AML-193 (cell line): Measurements from ENCODE around the gene UBXN2A.
"Not testable (repeated sequence)": the region's sequence is repeated elsewhere in the genome, so short reads cannot be mapped to it uniquely, and the experiment has no call there.

Experiments
- DNase-seq, 2 experiments: peaks; one replicate each; lab custom pipeline; 2025; lab: John Stamatoyannopoulos, UW

The UBXN2A gene

DNA sequence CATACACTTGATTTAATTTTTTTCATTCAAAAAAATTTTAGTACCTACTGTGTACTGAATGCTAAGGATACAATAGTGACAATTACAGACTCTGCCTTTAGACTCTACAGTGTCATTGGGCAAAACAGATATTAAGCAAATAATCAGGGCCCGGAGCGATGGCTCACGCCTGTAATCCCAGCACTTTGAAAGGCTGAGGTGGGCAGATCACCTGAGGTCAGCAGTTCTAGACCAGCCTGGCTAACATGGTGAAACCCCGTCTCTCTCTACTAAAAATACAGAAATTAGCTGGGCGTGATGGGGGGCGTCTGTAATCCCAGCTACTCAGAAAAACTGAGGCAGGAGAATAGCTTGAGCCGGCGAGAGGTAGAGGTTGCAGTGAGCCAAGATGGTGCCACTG lies 1.4 kb downstream of the UBXN2A start:
- no peak for DNase-seq

DNA sequence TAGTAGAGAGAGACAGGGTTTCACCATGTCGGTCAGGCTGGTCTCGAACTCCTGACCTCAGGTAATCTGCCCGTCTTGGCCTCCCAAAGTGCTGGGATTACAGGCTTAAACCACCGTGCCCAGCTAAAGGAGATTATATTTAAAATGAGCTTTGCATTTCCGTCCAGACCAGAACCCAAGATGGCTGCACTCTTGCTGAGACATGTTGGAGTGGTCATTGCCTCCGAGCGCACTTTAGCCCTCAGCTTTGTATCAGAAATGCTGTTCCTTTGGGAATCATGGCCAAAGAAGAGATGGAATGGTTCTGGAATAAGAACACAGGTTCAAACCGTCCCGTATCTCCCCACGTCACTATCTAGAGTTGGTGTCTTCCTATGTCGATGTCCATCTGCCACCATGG lies 3.4 kb downstream of the UBXN2A start:
- no peak for DNase-seq

DNA sequence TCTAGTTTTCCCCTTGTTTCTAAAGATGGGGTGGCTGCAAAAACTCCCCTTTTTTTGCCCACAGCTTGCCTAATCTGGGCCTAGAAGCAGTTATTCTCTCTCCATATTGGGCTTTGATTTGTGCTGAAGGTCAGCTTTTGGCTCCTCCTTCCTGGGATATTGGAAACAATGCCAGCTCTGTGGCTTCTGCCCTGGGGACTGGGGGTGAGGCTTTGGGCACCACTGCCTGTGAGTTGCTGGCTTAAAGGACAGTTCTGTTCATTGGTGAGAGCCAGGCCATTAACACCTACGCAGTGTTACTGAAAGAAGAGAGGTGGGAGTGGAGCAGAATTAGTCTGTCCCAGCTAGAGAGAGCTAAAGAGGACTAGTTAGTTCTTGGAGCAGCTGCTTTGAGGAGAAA lies 4.3 kb downstream of the UBXN2A start:
- no peak for DNase-seq

DNA sequence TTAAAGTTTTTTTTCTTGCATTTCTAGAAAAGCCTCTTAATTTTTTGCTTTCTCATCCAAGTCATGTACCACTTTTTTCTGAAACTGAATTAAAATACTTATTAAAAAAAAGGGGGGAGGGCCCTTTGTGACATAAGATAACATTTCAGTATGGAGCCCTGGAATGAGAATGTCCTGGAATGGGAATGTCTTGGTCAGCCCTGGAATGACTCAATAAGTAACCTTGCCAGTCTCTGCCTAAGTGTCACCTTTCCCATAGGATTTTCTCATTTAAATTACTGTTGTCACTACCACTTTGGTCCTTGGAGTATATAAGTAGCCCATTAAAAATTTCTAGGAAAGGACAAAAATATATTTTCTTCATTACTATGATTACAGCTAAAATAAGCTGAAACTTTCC lies 4.7 kb downstream of the UBXN2A start:
- no peak for DNase-seq

DNA sequence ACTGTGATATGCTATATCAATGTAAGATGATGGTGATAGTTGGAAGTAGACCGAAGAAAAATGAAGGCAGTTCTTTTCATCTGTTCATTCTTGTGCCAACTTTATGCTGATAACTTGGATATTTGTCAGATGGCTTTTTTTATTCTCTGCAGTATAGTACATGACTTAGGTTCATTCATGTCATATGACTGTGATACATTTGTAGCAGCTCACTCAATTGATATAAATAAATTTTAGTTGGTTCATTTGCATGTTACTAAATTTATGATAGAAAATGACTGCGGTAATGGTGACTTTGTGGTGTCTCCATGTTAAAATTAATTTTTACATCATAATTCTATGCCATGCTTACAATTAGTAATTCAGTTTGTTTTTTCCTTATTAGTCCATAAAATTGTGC lies 7.1 kb downstream of the UBXN2A start:
- DNase-seq: no peak

DNA sequence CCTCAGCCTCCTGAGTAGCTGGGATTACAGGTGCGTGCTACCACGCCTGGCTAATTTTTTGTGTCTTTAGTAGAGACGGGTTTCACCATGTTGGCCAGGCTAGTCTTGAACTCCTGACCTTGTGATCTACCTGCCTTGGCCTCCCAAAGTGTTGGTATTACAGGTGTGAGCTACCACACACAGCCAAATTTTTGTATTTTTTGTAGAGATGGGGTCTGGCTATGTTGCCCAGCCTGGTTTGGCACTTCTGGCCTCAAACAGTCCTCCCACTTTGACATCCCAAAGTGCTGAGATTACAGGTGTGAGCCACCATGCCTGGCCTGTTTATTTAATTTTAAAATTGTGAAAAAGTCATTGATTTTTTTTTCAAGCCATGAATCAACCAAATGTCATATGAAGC lies 12.3 kb downstream of the UBXN2A start:
- not testable (repeated sequence) for DNase-seq

DNA sequence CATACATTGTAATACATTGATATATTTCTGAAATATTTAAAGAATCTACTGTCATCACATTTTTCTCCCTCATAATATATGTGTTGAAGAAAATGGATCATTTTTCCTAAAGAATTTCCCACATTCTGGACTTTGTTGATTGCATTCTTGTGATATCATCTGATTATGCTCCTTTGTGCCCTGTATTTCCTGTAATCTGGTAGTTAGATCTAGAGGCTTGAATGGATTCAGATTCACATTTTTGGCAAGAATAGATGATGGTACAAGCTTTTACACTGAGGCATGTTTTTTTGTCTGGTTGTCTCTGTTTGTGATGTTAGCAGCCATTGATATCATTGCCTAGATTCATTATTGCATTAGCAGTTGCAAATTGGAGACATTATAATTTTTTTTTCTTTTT lies 13.4 kb downstream of the UBXN2A start:
- DNase-seq: no peak

DNA sequence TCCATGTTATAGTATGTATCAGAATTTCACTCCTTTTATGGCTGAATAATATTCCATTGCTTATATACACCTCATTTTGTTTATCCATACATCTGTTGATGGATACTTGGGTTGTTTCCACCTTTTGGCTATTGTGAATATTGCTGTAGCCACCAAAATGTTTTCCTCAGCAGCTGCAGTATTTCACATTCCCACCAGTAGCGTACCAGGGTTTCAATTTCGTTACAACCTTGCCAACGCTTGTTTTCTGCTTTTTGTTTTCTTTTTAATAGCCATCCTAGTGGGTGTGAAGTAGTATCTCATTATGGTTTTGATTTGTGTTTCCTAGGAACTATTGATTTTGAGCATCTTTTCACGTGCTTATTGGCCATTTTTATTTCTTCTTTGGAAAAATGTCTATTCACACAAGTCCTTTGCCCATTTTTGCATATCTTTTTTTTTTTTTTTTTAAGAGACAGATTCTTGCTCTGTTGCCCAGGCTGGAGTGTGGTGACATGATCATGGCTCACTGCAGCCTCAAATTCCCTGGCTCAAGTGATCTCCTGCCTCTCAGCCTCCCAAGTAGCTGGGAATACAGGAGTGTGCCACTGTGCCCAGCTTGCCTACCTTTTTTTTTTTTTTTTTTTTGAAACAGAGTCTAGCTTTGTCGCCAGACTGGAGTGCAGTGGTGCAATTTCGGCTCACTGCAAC lies 14.2 kb downstream of the UBXN2A start:
- DNase-seq: no peak

DNA sequence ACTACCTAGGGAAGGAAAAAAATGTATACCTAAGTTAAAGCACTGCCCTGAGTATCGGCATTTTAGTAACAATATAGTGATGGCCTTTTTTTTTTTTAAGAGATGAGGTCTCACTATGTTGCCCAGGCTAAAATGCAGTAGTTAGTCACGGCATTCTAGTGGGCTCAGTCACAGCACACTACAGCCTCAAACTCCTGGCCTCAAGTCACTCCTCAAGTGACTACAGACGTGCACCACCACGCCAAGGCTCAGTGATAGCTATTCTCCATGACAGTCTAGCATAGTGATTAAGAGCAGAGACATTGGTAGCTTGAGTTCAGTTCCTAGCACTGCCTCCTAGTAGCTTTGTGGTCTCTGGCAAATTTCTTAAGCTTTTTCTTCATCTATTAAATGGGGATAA lies 27.6 kb downstream of the UBXN2A start:
- no peak for DNase-seq

DNA sequence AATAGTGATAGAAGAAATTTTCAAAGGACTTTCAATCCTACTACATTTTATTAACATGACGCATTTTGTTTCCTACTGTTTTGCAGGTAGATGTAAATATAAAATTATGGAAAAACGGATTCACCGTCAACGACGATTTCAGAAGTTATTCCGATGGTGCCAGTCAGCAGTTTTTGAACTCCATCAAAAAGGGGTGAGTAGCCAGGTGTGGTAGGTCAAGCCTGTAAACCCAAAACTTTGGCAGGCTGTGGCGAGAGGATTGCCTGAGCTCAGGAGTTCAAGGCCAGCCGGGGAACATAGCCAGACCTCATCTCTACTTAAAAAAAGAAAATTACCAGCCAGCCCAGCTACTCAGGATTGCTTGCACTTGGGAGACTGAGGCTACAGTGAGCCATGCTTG lies 36.6 kb downstream of the UBXN2A start:
- no peak for DNase-seq

DNA sequence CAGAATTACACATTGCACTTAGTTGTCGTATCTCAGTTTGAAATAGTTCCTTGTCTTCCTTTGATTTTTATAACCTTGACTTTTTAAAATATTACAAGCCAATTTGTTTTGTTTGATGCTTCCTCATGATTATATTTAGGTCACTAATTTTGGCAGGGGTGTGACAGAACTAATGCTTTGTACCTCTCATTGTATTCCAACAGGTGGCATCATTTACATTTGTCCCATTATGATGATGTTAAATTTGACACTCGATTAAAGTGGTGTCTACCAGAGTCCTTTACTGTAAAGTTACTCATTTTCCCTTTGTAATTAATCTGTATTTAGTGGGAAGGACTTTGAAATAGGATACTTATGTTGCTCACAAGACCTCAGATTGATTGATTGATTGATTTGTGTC lies 48.1 kb downstream of the UBXN2A start:
- peak; percentile 36 to 56 for DNase-seq

DNA sequence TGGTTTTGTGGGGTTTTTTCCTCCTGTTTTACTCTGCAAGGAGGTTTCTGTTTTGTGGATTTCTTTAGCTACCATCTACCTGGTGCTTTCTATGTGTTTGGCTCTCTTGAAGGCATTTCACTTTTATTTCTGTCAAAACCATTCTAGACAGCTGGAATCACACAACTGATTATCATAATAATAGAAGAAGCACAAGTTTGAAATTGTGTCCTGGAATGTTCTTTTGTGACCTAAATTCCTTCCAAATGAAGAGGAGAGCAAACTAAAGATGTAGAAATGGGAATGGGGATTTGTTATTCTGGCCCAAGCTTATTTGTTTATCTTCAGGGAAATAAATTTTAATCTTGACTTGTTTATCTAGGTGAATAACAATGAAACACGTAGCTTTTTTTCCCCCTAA lies 52.7 kb downstream of the UBXN2A start:
- no peak for DNase-seq

DNA sequence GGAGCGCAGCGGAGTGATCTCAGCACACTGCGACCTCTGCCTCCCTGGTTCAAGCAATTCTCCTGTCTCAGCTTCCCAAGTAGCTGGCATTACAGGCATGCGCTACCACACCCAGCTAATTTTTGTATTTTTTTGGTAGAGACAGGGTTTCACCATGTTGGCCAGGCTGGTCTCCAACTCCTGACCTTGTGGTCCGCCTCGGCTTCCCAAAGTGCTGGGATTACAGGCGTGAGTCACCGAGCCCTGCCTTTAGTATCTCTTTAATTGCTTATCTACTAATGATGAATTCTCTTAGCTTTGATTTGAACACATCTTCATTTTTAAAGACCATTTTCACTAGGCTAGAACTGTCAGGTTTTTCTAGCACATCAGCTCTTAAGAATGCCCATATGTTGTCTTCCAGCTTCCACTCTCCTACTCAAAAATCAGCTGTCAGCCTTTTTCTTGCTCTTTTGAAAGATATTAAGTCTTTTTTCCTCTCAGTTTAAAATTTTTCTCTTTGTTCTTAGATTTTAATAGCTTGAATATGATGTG lies 53.5 kb downstream of the UBXN2A start:
- no peak for DNase-seq

DNA sequence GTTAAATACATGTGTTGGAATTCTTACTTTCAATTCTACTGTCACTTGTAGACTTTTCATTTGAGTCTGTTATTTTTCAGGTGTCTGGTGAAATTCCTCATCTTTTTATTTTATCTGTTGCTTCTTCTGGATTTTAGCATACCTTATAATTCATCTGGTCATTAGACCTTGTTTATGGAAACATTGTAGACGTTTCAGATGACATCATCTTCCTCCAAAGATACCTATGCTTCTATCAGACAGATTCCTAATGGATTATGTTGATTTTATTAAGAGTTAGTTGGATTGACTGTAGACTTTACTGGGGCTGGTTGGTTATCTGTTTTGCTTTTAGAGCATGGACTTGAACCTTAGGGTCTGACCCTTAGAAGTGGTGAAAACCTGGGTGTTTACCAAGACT lies 54.3 kb downstream of the UBXN2A start:
- DNase-seq: no peak

DNA sequence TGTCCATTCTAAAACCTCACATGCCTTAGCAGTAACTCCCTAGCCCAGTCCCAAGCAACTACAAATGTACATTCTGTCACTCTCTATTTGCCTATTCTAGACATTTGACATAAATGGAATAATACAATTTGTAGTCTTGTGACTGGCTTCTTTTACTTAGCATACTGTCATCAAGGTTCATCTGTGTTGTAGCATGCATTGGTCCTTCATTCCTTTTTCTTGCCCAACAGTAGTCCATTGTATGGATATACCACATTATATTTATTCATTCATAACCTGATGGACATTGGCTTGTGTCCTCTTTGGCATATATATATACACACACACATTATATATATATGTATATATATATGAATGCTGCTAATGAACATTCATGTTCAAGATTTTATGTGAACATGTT lies 67.4 kb downstream of the UBXN2A start:
- no peak for DNase-seq

DNA sequence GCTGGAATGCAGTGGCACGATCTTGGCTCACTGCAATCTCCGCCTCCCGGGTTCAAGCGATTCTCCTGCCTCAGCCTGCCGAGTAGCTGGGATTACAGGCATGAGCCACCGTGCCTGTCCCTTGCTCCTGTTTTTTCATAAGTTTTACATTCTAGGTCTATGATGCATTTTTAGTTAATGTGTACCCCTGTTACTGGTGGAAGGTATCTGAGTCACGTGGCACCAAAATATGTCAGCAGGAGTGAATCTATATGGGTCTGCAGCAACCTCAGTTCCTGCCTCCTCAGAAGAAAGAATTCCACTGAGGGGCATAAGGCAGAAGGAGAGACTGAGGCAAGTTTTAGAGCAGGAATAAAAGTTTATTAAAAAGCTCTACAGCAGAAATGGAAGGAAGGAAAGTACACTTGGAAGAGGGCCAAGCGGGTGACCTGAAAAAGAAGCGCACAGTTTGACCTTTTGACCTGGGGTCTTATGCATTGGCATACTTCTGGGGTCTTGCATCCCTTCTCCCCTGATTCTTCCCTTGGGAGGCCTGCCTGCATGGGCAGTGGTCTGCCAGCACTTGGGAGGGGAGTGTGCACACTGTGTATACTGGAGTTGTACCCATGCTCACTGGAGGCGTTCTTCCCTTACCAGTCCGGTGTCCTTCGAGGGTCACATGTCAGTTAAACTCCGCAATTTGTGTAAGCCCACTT lies 68.6 kb downstream of the UBXN2A start:
- DNase-seq: no peak

DNA sequence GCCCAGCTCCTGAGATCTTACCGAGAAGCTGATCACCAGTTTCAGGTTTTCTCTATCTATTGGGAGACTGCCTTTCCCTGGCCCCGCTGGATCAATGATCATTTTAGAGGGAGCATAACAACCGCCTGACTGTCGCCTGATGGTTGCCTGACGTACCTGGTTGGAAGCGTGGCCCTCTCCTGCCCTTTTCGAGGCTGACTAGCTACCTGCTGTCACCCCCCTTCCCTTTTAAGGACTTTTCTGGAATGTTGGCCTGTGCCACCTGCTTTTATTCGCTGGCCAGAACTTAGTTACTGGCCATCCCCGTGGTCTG lies 69.1 kb downstream of the UBXN2A start:
- DNase-seq: no peak

DNA sequence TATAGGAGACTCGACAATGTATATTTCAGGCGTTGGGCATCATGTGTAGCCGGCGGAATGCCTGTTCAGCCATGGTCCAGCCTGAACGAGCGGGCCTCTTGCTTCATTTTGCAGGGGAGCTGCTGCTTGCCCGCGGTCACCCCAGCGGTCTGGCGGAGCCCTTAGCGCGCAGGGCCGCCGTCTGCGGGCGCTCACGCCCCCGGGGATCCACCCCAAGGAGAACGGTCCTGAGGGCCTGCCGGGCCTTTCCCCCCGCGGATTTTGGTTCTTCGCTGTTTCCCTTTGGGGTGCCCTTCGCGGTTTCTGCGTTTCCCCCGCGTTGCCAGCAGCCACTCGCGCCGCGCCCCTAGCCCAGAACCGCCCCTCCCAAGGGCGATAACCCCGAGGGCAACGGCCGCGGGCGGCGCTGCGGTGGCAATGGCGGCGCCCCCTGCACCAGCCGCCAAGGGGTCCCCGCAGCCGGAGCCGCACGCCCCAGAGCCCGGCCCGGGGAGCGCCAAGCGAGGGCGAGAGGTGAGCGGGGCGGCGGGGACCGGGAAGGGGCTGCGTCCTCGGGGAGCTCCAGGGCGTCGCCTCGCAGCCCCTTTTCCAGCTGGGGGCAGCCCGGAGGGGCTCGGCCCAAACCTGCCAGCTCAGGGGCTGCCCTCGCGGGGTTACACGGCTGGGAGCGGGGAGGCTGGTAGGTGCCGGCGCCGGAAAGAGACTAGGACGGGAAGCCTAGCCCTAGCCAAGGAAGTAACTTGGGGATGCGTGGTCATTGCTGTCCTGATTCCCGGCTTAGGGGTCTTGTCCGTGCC lies 69.6 kb downstream of the UBXN2A start, which contains the start of gene MFSD2B:
TSS of gene MFSD2B (plus strand) at position 406 of the 797 bp plus-strand sequence. CDS start at position 418, 12 bp downstream.
- DNase-seq: no peak

DNA sequence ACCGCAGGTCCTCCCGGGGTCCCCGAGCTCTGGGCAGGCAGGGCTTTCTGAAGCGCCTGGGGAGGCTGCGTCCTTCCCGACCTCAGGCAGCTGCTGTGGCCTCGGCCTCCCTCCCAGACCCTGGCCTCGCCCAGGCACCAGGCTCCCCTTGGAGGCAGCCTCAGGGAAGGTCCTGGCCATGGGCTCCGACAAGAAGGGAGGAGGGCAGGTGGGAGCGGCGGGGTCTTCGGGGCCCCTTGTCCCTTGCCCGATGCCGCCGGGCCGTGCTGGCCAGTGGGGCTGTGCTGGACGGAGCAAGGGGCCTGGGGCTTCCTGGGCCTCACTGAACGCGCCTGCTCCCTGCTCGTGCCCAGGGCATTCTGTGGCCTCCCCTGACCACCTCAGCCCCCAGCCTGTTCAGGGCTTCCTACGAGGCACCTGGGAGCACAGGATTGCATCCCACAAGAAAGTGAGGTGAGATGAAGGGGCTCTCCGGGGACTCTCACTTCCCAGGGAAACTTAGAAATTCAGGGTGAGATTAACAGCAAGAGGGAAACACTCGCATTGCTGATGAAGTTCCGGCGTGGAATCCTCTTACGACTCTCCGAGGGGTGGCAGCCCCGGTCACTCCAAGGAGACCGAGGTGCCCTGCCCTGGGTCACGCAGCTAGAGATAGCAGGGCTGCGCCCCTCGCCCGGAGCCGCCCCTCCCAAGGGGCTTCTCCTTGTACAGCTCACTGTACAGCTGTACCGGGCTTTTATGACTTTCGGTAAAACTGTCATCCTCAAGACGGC lies 70.4 kb downstream of the UBXN2A start:
- no peak for DNase-seq

DNA sequence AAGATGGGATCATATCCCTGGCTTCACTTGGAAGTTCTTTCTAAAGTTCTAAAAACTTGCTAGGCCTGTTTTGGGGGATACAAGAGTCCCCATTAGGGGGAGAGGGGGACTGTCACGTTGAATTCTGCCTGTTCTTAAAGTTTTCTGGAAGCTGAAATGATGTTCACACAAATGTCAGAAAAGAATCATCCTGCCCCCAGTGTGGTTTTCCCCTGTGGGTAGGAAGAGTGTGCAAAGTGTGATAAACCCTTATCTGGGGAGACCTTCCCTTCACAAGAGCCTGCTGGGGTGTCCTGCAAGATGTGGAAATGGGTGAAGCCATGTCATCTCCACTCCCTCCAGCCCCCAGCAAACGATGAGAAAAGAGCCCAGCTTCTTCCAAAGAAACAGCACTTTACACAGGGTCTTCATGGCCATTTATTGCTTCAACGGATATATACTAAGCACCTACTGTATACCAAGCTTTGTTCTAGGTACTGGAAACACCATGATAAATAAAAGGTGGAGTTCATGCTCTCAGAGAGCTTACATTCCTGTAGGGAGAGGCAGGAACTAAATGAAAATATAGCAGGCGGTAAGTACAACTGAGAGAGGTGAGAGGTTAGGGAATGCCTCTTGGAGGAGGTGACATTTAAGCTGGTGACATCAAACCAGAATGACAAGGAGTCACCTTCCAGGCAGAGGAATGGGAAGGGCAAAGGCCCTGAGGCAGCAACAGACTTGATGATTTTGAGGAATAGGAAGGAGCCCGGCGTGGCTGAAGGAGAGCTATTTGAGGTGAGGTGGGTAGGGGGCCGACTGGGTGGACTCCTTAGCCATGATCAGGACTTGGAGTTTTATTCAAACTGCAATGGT lies 71.2 kb downstream of the UBXN2A start:
- DNase-seq: no peak

DNA sequence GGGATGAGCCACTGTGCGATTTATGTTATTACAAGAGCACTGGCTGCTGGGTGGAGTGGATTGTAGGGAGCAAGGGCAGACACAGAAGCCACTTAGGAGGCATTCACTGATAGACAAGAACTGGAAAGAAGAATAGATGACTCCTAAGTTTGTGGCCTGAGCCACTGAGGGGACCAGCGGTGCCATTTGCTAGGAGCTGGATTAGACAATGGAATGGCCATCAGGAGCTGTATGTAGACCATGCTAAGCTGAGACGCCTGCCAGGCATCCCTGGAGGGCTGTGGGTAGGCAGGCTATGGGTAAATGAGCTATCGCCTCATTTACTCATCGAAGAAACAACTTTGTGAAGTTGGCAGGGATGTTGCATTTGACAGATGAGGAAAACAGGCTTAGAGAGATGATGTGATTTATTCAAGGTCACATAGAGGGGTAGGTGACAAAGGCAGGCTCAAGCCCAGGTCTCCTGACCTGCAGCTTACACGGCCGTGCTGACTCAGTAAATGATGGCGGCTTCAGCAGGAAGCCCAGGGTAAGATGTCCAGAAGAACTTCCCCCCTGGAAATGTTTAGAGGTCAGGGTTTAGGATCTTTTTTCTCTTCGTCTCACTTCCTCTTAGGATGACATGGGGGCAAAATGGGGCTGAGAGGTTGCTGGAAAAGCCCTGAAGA lies 72.4 kb downstream of the UBXN2A start:
- DNase-seq: no peak
